MM.1S (cell line): ENCODE data around the gene COL4A5.

Experiments used
- EZH2 ChIP-seq: fragments of 300-600 bp; sonication (generic); optimal IDR thresholded peaks from 2 replicates; pipeline ENCODE3; 2017; ENCODE audit warnings: low read depth, mild to moderate bottlenecking, antibody characterized with exemption, low read length, mixed read lengths
- TF ChIP-seq, protein P1 (sequence below): fragments of 300-600 bp; sonication (generic); IDR thresholded peaks from 2 replicates; pipeline ENCODE4 v1.5.1; 2016; ENCODE audit warnings: antibody characterized with exemption, low read length, mixed read lengths

DNA sequence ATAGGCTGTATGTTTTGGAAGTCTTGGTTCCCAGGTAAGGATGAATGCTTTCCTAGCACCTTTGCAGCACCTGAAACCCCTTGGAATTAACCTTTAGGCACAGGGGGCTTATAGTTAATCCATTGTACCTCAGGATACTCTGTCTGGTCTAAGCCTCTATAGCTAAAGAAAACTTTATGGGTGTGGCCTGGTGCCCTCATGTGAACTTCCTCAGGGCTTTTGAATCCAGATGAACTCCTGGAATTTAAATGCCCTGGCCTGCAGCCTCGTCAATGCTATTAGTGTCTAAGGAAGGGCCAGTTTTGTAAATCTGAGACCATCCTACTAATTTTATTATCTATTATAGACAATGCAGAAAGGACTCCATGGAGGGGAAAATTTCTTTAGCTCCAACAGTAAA is 262.9 kb downstream of the COL4A5 start:
- TF ChIP-seq, protein P1, sequence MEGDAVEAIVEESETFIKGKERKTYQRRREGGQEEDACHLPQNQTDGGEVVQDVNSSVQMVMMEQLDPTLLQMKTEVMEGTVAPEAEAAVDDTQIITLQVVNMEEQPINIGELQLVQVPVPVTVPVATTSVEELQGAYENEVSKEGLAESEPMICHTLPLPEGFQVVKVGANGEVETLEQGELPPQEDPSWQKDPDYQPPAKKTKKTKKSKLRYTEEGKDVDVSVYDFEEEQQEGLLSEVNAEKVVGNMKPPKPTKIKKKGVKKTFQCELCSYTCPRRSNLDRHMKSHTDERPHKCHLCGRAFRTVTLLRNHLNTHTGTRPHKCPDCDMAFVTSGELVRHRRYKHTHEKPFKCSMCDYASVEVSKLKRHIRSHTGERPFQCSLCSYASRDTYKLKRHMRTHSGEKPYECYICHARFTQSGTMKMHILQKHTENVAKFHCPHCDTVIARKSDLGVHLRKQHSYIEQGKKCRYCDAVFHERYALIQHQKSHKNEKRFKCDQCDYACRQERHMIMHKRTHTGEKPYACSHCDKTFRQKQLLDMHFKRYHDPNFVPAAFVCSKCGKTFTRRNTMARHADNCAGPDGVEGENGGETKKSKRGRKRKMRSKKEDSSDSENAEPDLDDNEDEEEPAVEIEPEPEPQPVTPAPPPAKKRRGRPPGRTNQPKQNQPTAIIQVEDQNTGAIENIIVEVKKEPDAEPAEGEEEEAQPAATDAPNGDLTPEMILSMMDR = no peak
- TF ChIP-seq EZH2 = no peak
